Middle frontal gyrus (tissue), 1 donor: ENCODE measurements around the gene SYTL2.
"Not testable (repeated sequence)": the region's sequence is repeated elsewhere in the genome, so short reads cannot be mapped to it uniquely, and the experiment has no call there.

Source experiments
- DNase-seq: peaks from one replicate; pipeline ENCODE4 v3.0.0-alpha.2; 2015; ENCODE audit warnings: low spot score; ENCODE audit errors: extremely low spot score

SYTL2 gene

GRCh38 chr11:85654343-85654742 is 156.6 kb downstream of the SYTL2 start:
- DNase-seq = not testable (repeated sequence)

GRCh38 chr11:85652786-85653447 is 158.0 kb downstream of the SYTL2 start:
- DNase-seq = no peak

GRCh38 chr11:85651118-85651517 is 159.8 kb downstream of the SYTL2 start:
- no peak for DNase-seq

GRCh38 chr11:85647604-85648299 is 163.2 kb downstream of the SYTL2 start, which contains the start of gene TMEM126A:
TMEM126A (plus strand) TSS chr11:85647967; CDS start chr11:85650256, 2,289 bp downstream.
- DNase-seq = peak; percentile 90

GRCh38 chr11:85647078-85647477 is 163.9 kb downstream of the SYTL2 start:
- DNase-seq = no peak
